OCI-LY7 (cell line): ENCODE data around the gene NALF2. TPM values are rescaled to one million over a fixed set of nuclear protein-coding genes. Genes with fewer than 3 reads are reported as not detected.
A peak's percentile ranks its signal among the peaks of the same experiment; 100 is the strongest.

Experiments
- BruUV-seq: library from RNA; stranded (reverse); fragments of 400-500 nt; replicated peaks from 2 replicates; lab custom pipeline; 2021; lab: Mats Ljungman, UMichigan
- CTCF ChIA-PET: fragments of 300-600 bp; sonication (Branson Sonifier 250); formaldehyde crosslinking; loops from one replicate; lab custom pipeline; 2022; ENCODE audit warnings: antibody characterized with exemption; ENCODE audit not compliant: unreplicated experiment; lab: Charles Lee
- POLR2A ChIA-PET: fragments of 300-600 bp; sonication (Branson Sonifier 250); formaldehyde crosslinking; loops from one replicate; lab custom pipeline; 2022; ENCODE audit warnings: antibody characterized with exemption; lab: Charles Lee
- DNase-seq: peaks from one replicate; pipeline ENCODE4 v3.0.0-alpha.2; 2015; ENCODE audit warnings: low spot score
- H2AFZ ChIP-seq: fragments of 200-600 bp; sonication (generic), shearing (Covaris generic); 2 replicates; pipeline ENCODE4 v1.6.1; 2014; ENCODE audit warnings: mild to moderate bottlenecking, antibody characterized with exemption, low read length, moderate library complexity
- H3K27ac ChIP-seq: fragments of 200-600 bp; sonication (generic); 2 replicates; pipeline ENCODE4 v1.5.1; 2014; ENCODE audit warnings: mixed run types, low read depth, mild to moderate bottlenecking, moderate library complexity, low read length, inconsistent platforms; ENCODE audit not compliant: poor library complexity, severe bottlenecking
- H3K36me3 ChIP-seq: fragments of 200-600 bp; sonication (generic); 2 replicates; pipeline ENCODE4 v1.6.1; 2014; ENCODE audit warnings: mild to moderate bottlenecking, antibody characterized with exemption, low read length, moderate library complexity, mixed read lengths; ENCODE audit not compliant: insufficient read depth
- H3K4me1 ChIP-seq: fragments of 200-600 bp; sonication (generic); 2 replicates; pipeline ENCODE4 v1.5.1; 2014; ENCODE audit warnings: mild to moderate bottlenecking, low read length; ENCODE audit not compliant: insufficient read depth, poor library complexity, severe bottlenecking
- H3K4me2 ChIP-seq: fragments of 200-600 bp; sonication (generic); 2 replicates; pipeline ENCODE4 v1.6.1; 2014; ENCODE audit warnings: mild to moderate bottlenecking, low read length
- H3K4me3 ChIP-seq: fragments of 200-600 bp; sonication (generic); 2 replicates; pipeline ENCODE4 v1.5.1; 2014; ENCODE audit warnings: mild to moderate bottlenecking, low read depth, low read length; ENCODE audit not compliant: poor library complexity, severe bottlenecking
- H3K79me2 ChIP-seq: fragments of 200-600 bp; sonication (generic); 2 replicates; pipeline ENCODE4 v1.6.1; 2016; ENCODE audit warnings: low read depth, mild to moderate bottlenecking, low read length, moderate library complexity, mixed read lengths; ENCODE audit not compliant: insufficient read depth
- H3K9me2 ChIP-seq: fragments of 200-600 bp; sonication (generic); 2 replicates; pipeline ENCODE4 v1.6.1; 2016; ENCODE audit warnings: mild to moderate bottlenecking, low read length, mixed read lengths; ENCODE audit not compliant: insufficient read depth
- H3K9me3 ChIP-seq: fragments of 200-600 bp; sonication (generic); 2 replicates; pipeline ENCODE4 v1.6.1; 2014; ENCODE audit warnings: mild to moderate bottlenecking, mixed run types, low read length, mixed read lengths
- H4K20me1 ChIP-seq: fragments of 200-600 bp; sonication (generic); 2 replicates; pipeline ENCODE4 v1.6.1; 2014; ENCODE audit warnings: mild to moderate bottlenecking, antibody characterized with exemption, low read length, moderate library complexity, mixed read lengths; ENCODE audit not compliant: insufficient read depth
- EZH2phosphoT487 ChIP-seq: fragments of 200-600 bp; sonication (generic); IDR thresholded peaks from 2 replicates; pipeline ENCODE4 v1.6.1; 2018; ENCODE audit warnings: low read depth, borderline replicate concordance, mild to moderate bottlenecking, mixed run types, antibody characterized with exemption, low read length, moderate library complexity, mixed read lengths
- intact Hi-C: fragments of 100-400 bp; cut with micrococcal nuclease; formaldehyde crosslinking; loops from one replicate; pipeline ENCODE4 v1.10.0; 2022; ENCODE audit not compliant: unreplicated experiment
- total RNA-seq, 2 experiments: library from RNA; depleted of rRNA in 1 of 2; stranded (reverse); fragments of >200 nt in 1 of 2; shearing (Covaris generic) in 1 of 2; gene quantifications; 2 replicates each; pipeline ENCODE4 v1.2.3, GENCODE V29; 2014 to 2022
- TF ChIP-seq, protein P1 (sequence below): fragments of 200-600 bp; sonication (generic); conservative IDR thresholded peaks from 2 replicates; pipeline ENCODE4 v1.5.1; 2014; ENCODE audit warnings: mild to moderate bottlenecking, antibody characterized with exemption, low read length, moderate library complexity, mixed read lengths

NALF2 gene
- total RNA-seq, 2 experiments from 2014 or later, result 3.3 to 7.7 TPM

DNA sequence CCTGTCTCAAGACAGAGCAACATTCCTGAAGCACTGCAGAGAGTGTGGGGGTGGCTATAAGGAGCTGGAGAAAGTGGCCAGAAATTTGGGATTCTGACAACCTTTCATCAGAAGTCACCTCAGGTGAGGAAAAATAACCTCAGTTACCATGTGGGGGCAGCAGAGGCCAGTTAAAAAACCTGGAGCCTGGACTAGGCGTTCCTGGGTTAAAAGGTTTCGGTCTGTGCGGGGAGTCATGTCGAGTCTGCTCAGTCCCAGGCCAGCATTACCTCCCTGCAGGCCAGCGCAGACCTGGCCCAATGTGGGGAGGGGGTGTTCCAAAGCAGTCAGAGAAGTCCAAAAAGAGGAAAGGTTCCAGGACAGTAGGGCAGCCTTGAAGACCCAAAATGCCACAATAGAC is 10.9 kb upstream of the NALF2 start:
- H2AFZ ChIP-seq, result no peak overlapping the region
- no peaks in the 10 kb centered on the region for H3K36me3 ChIP-seq
- ChIA-PET CTCF (interaction anchor here (0.6 kb wide), 1 partner anchor 869 kb away, joined by 3 read pairs; no protein-coding TSS in a partner anchor), POLR2A (no interaction called here)
- H3K4me3 ChIP-seq, result no peak overlapping the region
- DNase-seq, result peak; percentile 47
- H4K20me1 ChIP-seq, result no peaks in the 10 kb centered on the region
- no peaks in the 10 kb centered on the region for H3K9me3 ChIP-seq
- no peaks in the 10 kb centered on the region for H3K9me2 ChIP-seq
- BruUV-seq, result no TSS peak
- H3K4me1 ChIP-seq, result no peaks in the 10 kb centered on the region
- H3K27ac ChIP-seq, result no peak overlapping the region
- no peaks in the 10 kb centered on the region for H3K79me2 ChIP-seq
- H3K4me2 ChIP-seq, result no peak overlapping the region
- TF ChIP-seq, protein P1, sequence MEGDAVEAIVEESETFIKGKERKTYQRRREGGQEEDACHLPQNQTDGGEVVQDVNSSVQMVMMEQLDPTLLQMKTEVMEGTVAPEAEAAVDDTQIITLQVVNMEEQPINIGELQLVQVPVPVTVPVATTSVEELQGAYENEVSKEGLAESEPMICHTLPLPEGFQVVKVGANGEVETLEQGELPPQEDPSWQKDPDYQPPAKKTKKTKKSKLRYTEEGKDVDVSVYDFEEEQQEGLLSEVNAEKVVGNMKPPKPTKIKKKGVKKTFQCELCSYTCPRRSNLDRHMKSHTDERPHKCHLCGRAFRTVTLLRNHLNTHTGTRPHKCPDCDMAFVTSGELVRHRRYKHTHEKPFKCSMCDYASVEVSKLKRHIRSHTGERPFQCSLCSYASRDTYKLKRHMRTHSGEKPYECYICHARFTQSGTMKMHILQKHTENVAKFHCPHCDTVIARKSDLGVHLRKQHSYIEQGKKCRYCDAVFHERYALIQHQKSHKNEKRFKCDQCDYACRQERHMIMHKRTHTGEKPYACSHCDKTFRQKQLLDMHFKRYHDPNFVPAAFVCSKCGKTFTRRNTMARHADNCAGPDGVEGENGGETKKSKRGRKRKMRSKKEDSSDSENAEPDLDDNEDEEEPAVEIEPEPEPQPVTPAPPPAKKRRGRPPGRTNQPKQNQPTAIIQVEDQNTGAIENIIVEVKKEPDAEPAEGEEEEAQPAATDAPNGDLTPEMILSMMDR, result peak; percentile 69
- no peak for TF ChIP-seq EZH2phosphoT487
- intact Hi-C loops, result loop anchor here (1.0 kb wide), 2 partner anchors 537 to 604 kb away; no protein-coding TSS in a partner anchor

DNA sequence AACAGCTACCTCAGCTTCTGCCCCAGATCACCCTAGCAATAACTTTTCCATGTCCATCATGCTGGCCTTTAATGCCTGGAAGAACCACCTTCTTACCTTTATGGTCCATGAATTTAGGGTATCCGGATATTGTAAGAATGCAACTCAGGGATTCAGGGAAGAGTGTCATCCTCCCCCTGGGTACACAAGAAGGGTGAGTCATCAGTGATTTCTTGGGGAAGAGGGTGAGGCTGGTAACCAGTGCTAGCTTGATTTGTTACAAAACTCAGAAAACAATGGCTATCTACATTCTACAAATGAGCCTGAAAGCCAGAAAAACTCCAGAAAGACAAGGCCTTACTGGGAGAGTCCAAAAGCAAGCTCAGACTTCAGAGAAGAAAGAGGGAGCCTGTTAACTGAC is 10.4 kb upstream of the NALF2 start:
- H3K4me2 ChIP-seq, result no peak overlapping the region
- POLR2A ChIA-PET, result no interaction called here
- no peak overlapping the region for H2AFZ ChIP-seq
- H3K4me3 ChIP-seq, result no peak overlapping the region
- H3K79me2 ChIP-seq, result no peaks in the 10 kb centered on the region
- intact Hi-C loops, result loop anchor here (1.0 kb wide), 2 partner anchors 537 to 604 kb away; no protein-coding TSS in a partner anchor
- H3K4me1 ChIP-seq, result no peaks in the 10 kb centered on the region
- TF ChIP-seq, protein P1, result no peak
- TF ChIP-seq EZH2phosphoT487, result no peak
- H3K9me2 ChIP-seq, result no peaks in the 10 kb centered on the region
- no TSS peak for BruUV-seq
- no peaks in the 10 kb centered on the region for H3K36me3 ChIP-seq
- no peaks in the 10 kb centered on the region for H3K9me3 ChIP-seq
- CTCF ChIA-PET, result no interaction called here
- DNase-seq, result no peak
- no peaks in the 10 kb centered on the region for H4K20me1 ChIP-seq
- H3K27ac ChIP-seq, result no peak overlapping the region

DNA sequence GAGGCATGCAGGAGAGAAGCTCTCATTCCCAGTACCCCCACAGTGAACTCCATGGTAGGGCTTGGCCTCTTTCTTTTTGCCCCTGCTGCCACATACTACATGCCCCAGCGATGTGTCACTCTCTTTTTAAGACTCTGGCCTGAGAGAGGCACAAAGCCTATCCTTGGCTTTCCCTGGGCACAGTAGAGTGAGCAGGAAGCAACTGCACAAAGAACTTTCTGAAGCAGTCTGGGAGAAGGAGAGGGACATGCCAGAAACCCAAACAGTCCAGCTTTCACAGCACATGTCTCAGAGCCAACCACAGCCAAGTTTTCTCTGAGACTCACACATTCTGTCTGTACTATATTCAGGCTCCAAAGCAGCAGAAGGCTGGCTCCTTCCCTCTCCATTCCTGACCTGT is 7.9 kb upstream of the NALF2 start:
- Histone ChIP-seq H3K27ac (no peak overlapping the region), H2AFZ (no peak overlapping the region), H3K4me2 (no peak overlapping the region), H3K4me1 (no peaks in the 10 kb centered on the region), H3K36me3 (no peaks in the 10 kb centered on the region), H3K9me2 (no peaks in the 10 kb centered on the region), H3K9me3 (no peaks in the 10 kb centered on the region), H3K79me2 (no peaks in the 10 kb centered on the region), H3K4me3 (no peak overlapping the region), H4K20me1 (no peaks in the 10 kb centered on the region)
- ChIA-PET CTCF (no interaction called here), POLR2A (interaction anchor here (0.6 kb wide), 1 partner anchor 111 kb away, joined by 3 read pairs; no protein-coding TSS in a partner anchor)
- no TSS peak for BruUV-seq
- no peak for DNase-seq
- no peak for TF ChIP-seq EZH2phosphoT487
- TF ChIP-seq, protein P1, result no peak
- intact Hi-C loops, result no loop called here
